Upper lobe of right lung (tissue), 1 donor: Measurements from ENCODE around the gene PPFIA1. TPM values are rescaled to one million over a fixed set of nuclear protein-coding genes. Genes with fewer than 3 reads are reported as not detected.
"Not testable (repeated sequence)": the region's sequence is repeated elsewhere in the genome, so short reads cannot be mapped to it uniquely, and the experiment has no call there.

ENCODE experiments used
- ATAC-seq: fragments of 200-7000 bp; cut with Tn5 transposase; one replicate; pipeline ENCODE4 v1.9.1; 2020; ENCODE audit warnings: mild to moderate bottlenecking, moderate library complexity
- DNase-seq: peaks from one replicate; pipeline ENCODE4 v3.0.0-alpha.2; 2020
- H3K27ac ChIP-seq: fragments of 200-600 bp; one replicate; pipeline ENCODE4 v1.8.0; 2022
- H3K27me3 ChIP-seq: fragments of 200-600 bp; one replicate; pipeline ENCODE4 v1.8.0; 2022; ENCODE audit warnings: mild to moderate bottlenecking
- H3K36me3 ChIP-seq: fragments of 200-600 bp; one replicate; pipeline ENCODE4 v1.8.0; 2022
- H3K4me1 ChIP-seq: fragments of 200-600 bp; one replicate; pipeline ENCODE4 v1.8.0; 2022
- H3K4me3 ChIP-seq: fragments of 200-600 bp; one replicate; pipeline ENCODE4 v1.8.0; 2022; ENCODE audit warnings: mild to moderate bottlenecking
- H3K9me3 ChIP-seq: fragments of 200-600 bp; one replicate; pipeline ENCODE4 v1.8.0; 2022
- intact Hi-C: fragments of 100-400 bp; cut with DNase I; formaldehyde crosslinking; loops from one replicate; pipeline ENCODE4 v1.11.0; 2022
- total RNA-seq: library from RNA; stranded (reverse); fragmentation: NEBNext Ultra II Directional; extraction: Animal tissue kit (Norgen Biotek cat#: 25700); gene quantifications from one replicate; pipeline ENCODE4 v1.2.1, GENCODE V29; 2021
- TF ChIP-seq, protein P1 (sequence below): fragments of 200-600 bp; IDR thresholded peaks from one replicate; pipeline ENCODE4 v1.8.0; 2022; ENCODE audit warnings: antibody characterized with exemption
- donor health status: DM: no; HTN: yes; CAD: no; lungs with severe emphysema.

PPFIA1 gene
- total RNA-seq, 1 donor from 2014 or later = 73.3 TPM

DNA sequence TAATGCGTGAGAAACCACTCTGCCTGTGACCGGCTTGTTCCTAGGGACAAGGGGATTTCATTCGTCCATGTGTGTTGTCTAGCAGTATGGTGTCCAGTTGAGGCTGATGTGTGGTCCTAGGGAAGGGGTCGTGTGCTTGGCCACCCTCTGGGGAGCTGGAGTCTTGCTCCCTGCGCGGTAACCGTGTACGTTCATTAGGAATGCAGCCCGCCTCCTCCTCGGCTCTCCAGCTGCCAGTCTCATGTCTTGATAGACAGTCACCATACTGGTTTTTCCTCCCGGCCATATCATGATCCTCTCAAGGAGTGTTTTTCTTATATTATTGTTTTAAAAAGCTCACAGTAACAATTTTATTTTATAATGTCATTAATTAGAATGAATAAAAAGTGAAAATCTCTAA, 133.8 kb downstream of the PPFIA1 start:
- intact Hi-C loops = no loop called here
- Histone ChIP-seq H3K27me3 (no peaks in the 10 kb centered on the region), H3K4me3 (no peak overlapping the region), H3K27ac (no peak overlapping the region), H3K9me3 (no peaks in the 10 kb centered on the region), H3K36me3 (peaks cover 43% of the 10 kb centered on the region), H3K4me1 (peaks cover 17% of the 10 kb centered on the region)
- ATAC-seq (no peak), DNase-seq (no peak)
- TF ChIP-seq, protein P1, sequence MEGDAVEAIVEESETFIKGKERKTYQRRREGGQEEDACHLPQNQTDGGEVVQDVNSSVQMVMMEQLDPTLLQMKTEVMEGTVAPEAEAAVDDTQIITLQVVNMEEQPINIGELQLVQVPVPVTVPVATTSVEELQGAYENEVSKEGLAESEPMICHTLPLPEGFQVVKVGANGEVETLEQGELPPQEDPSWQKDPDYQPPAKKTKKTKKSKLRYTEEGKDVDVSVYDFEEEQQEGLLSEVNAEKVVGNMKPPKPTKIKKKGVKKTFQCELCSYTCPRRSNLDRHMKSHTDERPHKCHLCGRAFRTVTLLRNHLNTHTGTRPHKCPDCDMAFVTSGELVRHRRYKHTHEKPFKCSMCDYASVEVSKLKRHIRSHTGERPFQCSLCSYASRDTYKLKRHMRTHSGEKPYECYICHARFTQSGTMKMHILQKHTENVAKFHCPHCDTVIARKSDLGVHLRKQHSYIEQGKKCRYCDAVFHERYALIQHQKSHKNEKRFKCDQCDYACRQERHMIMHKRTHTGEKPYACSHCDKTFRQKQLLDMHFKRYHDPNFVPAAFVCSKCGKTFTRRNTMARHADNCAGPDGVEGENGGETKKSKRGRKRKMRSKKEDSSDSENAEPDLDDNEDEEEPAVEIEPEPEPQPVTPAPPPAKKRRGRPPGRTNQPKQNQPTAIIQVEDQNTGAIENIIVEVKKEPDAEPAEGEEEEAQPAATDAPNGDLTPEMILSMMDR = no peak

DNA sequence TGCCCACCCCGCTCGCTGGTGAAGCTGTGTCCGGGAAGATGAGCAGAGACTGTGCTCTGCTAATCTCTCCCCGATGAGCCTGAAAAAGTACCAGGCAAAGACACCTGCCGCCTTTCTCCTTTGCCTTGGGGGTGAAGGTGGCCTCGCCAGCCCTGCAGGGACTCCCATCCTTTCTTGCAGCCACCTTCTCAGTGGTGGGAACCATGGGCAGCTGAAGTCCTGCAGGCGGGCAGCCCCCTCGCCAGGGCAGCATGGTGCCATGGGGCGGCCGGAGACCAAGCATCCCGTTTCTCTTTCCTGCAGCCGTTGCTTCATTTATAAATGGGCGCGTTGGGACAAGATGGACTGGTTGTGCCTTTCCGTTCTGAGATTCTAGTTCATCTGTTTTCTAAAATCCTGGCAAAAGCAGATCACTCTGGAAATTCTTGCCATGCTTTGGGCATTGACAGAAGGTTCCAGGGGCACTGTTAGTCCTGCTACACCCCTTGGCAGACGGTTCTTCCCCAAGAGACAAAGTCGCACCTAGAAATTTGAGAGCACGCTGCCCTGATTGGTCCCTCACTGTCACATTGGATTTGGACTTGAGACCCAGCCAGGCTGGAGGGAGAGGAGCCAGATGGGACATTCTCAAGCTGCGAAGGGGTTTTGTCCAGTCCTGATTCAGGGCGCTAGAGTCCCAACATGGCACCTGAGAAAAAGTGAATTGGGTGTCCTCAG, 135.3 kb downstream of the PPFIA1 start:
- ATAC-seq (no peak), DNase-seq (no peak)
- intact Hi-C loops = no loop called here
- H3K36me3 ChIP-seq = peaks cover 59% of the 10 kb centered on the region
- no peaks in the 10 kb centered on the region for H3K27me3 ChIP-seq
- no peak overlapping the region for H3K4me3 ChIP-seq
- H3K9me3 ChIP-seq = no peaks in the 10 kb centered on the region
- no peak overlapping the region for H3K27ac ChIP-seq
- TF ChIP-seq, protein P1 = no peak
- H3K4me1 ChIP-seq = peaks cover under 1% of the 10 kb centered on the region

DNA sequence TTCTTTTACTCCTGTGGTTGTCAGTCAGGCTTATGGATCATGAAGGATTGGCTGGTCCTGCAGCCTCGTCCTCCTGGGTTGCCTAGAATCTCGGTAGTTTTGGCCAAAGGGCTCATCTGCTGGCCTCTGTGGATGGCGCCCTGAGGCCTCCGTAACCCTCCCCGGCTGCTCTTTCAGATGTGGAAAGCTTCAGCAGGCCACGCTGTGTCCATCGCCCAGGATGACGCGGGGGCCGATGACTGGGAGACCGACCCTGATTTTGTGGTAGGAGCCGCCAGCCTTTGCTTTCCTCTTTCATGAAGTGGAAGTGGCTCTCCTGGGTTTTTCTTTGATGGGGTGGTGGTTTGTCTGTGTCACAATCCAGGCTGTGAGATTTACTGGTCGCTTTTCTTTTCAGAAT, 136.6 kb downstream of the PPFIA1 start:
- intact Hi-C loops = no loop called here
- Histone ChIP-seq H3K27ac (no peak overlapping the region), H3K4me3 (no peak overlapping the region), H3K36me3 (peaks cover 70% of the 10 kb centered on the region), H3K4me1 (no peaks in the 10 kb centered on the region), H3K27me3 (no peaks in the 10 kb centered on the region), H3K9me3 (no peaks in the 10 kb centered on the region)
- DNase-seq = no peak
- no peak for ATAC-seq
- TF ChIP-seq, protein P1 = no peak

DNA sequence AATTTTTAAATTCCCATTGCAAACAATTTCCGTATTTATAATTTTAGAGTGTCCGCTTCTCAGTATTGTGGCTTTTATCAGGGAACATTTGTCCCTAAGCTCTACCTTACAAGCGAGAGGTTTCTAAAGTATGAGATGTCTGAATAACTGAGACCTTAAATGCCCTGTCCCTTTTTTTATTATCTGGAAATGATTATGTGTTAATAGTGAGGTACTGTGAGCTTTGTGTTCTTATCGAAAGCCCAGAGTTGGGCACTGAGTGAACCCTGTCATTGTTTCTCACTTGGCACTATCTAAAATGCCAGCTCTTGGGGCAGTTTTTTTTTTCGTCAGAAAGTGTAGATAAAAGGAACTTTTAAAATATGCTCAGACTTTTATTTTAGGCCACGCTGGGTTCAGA, 137.3 kb downstream of the PPFIA1 start:
- ATAC-seq (no peak), DNase-seq (no peak)
- TF ChIP-seq, protein P1 = no peak
- Histone ChIP-seq H3K4me1 (no peaks in the 10 kb centered on the region), H3K27me3 (no peaks in the 10 kb centered on the region), H3K36me3 (peaks cover 77% of the 10 kb centered on the region), H3K4me3 (no peak overlapping the region), H3K27ac (no peak overlapping the region), H3K9me3 (no peaks in the 10 kb centered on the region)
- intact Hi-C loops = no loop called here

DNA sequence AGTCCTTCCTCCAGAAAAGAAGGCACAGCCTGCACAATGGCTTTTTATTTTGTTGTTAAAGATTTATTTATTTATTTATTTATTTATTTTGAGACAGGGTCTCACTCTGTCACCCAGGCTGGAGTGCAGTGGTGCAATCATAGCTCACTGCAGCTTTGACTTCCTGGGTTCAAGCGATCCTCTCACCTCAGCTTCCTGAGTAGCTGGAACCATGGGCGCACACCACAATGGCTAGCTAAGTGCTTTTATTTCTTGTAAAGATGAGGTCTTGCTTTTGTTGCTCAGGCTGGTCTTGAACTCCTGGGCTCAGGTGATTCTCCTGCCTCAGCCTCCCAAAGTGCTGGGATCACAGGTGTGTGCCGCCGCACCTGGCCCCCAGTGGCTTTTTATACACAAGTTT, 137.8 kb downstream of the PPFIA1 start:
- H3K9me3 ChIP-seq, DNase-seq, ATAC-seq, intact Hi-C loops, H3K27ac ChIP-seq, H3K4me3 ChIP-seq, H3K4me1 ChIP-seq, H3K27me3 ChIP-seq: not testable (repeated sequence)
- peaks cover 82% of the 10 kb centered on the region for H3K36me3 ChIP-seq

DNA sequence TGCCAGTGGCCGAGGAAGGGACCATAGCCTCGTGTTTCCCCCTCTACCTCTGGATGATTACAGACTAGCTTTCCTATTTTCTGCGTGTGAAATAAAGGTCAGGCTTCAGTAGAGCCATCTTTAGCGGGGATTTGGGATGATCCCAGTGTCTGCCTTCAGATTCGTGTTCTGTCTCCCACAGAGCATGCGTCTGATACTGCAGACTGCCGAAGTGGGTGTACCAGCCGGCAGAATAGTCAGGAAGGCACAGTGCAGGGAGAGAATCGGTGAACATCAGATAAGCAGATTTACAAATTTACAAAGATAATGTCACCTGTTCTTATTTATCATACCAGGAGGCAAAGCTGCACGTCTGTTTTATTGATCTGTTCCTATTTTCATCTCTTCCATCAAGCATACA, 138.9 kb downstream of the PPFIA1 start:
- no peak overlapping the region for H3K4me3 ChIP-seq
- no peak for ATAC-seq
- H3K27ac ChIP-seq = no peak overlapping the region
- TF ChIP-seq, protein P1 = no peak
- H3K36me3 ChIP-seq = peaks cover 92% of the 10 kb centered on the region
- intact Hi-C loops = no loop called here
- no peaks in the 10 kb centered on the region for H3K4me1 ChIP-seq
- no peak for DNase-seq
- H3K27me3 ChIP-seq = no peaks in the 10 kb centered on the region
- H3K9me3 ChIP-seq = no peaks in the 10 kb centered on the region
